B cell (primary cell): ENCODE measurements around the gene OR6J1. TPM values are rescaled to one million over a fixed set of nuclear protein-coding genes. Genes with fewer than 3 reads are reported as not detected.

Experiments used
- ATAC-seq: fragments of 200-7000 bp; cut with Tn5 transposase; one replicate; pipeline ENCODE4 v1.10.0; 2021; ENCODE audit warnings: low read depth, mild to moderate bottlenecking, moderate number of reproducible peaks, moderate library complexity
- CTCF ChIA-PET: fragments of 350-600 bp; sonication (Branson Sonifier 250); formaldehyde crosslinking; loops from one replicate; lab custom pipeline; 2021; ENCODE audit warnings: antibody characterized with exemption, inconsistent platforms; lab: Charles Lee
- POLR2A ChIA-PET: fragments of 350-600 bp; sonication (Branson Sonifier 250); formaldehyde crosslinking; loops from one replicate; lab custom pipeline; 2021; ENCODE audit warnings: antibody characterized with exemption; lab: Charles Lee
- DNase-seq: peaks from one replicate; pipeline ENCODE4 v3.0.0; 2013
- H2AFZ ChIP-seq: 2 replicates; pipeline ENCODE4 v1.6.1; 2012; ENCODE audit warnings: mild to moderate bottlenecking, low read depth, low read length; ENCODE audit not compliant: insufficient read depth, poor library complexity, severe bottlenecking
- H3K27ac ChIP-seq, 2 donors: 1 replicate in 1 of 2; 2 replicates in 1 of 2; pipeline ENCODE4 v1.5.1; 2012 to 2013; ENCODE audit warnings: low read length in 2 of 2, mild to moderate bottlenecking in 2 of 2, moderate library complexity in 1 of 2
- H3K27me3 ChIP-seq, 4 experiments: fragments of 200-600 bp in 1 of 4; sonication (generic) in 1 of 4; replicated peaks in 1 of 4; 1 replicate in 2 of 4; 2 replicates in 2 of 4; pipeline versions ENCODE4 v1.6.1 to v1.7.0; 2013 to 2016; ENCODE audit warnings: low read length in 3 of 4, mild to moderate bottlenecking in 2 of 4, mixed read lengths in 1 of 4, moderate library complexity in 1 of 4; ENCODE audit not compliant: insufficient read depth in 4 of 4, control insufficient read depth in 3 of 4; ENCODE audit errors: control extremely low read depth in 1 of 4
- H3K36me3 ChIP-seq, 2 experiments: replicated peaks in 1 of 2; 1 replicate in 1 of 2; 2 replicates in 1 of 2; pipeline versions ENCODE4 v1.6.1 to v1.7.1; 2013; ENCODE audit warnings: low read length in 1 of 2; ENCODE audit not compliant: insufficient read depth in 2 of 2, control insufficient read depth in 1 of 2; ENCODE audit errors: control extremely low read depth in 1 of 2, extremely low read depth in 1 of 2
- H3K4me1 ChIP-seq, 2 donors: fragments of 200-600 bp in 1 of 2; sonication (generic) in 1 of 2; 1 replicate in 1 of 2; 2 replicates in 1 of 2; pipeline versions ENCODE4 v1.5.1 to v1.6.1; 2013 to 2017; ENCODE audit warnings: low read length in 2 of 2; ENCODE audit not compliant: control insufficient read depth in 2 of 2, insufficient read depth in 2 of 2
- H3K4me2 ChIP-seq: replicated peaks from 2 replicates; pipeline ENCODE3; 2012; ENCODE audit warnings: mild to moderate bottlenecking, low read depth, low read length; ENCODE audit not compliant: poor library complexity, severe bottlenecking
- H3K4me3 ChIP-seq, 5 experiments: fragments of 200-600 bp in 1 of 5; sonication (generic) in 1 of 5; 1 replicate in 3 of 5; 2 replicates in 2 of 5; pipeline versions ENCODE4 v1.5.1 to v1.7.0; 2011 to 2016; ENCODE audit warnings: low read length in 4 of 5, mild to moderate bottlenecking in 4 of 5, low read depth in 2 of 5, control low read depth in 1 of 5, moderate library complexity in 1 of 5; ENCODE audit not compliant: insufficient read depth in 1 of 5; ENCODE audit errors: control extremely low read depth in 1 of 5, extremely low read depth in 1 of 5
- H3K79me2 ChIP-seq: fragments of 200-600 bp; sonication (generic); one replicate; pipeline ENCODE4 v1.6.0; 2016; ENCODE audit warnings: low read length; ENCODE audit not compliant: control insufficient read depth, insufficient read depth
- H3K9ac ChIP-seq: fragments of 200-600 bp; sonication (generic); 2 replicates; pipeline ENCODE4 v1.6.1; 2017; ENCODE audit warnings: mild to moderate bottlenecking, low read length, moderate library complexity
- H3K9me3 ChIP-seq, 3 donors: one replicate each; pipeline versions ENCODE4 v1.6.1 to v1.7.1; 2013; ENCODE audit warnings: low read length in 2 of 3; ENCODE audit not compliant: control insufficient read depth in 2 of 3, insufficient read depth in 1 of 3; ENCODE audit errors: control extremely low read depth in 1 of 3
- H4K20me1 ChIP-seq: 2 replicates; pipeline ENCODE4 v1.6.0; 2012; ENCODE audit warnings: mild to moderate bottlenecking, low read length; ENCODE audit not compliant: insufficient read depth, control insufficient read depth, poor library complexity, severe bottlenecking
- H3K27ac Mint-ChIP-seq: one replicate; pipeline ENCODE4 v1.8.0; 2021; ENCODE audit warnings: mixed read lengths
- H3K27me3 Mint-ChIP-seq: one replicate; pipeline ENCODE4 v1.8.0; 2021; ENCODE audit warnings: mixed read lengths
- H3K4me1 Mint-ChIP-seq: one replicate; pipeline ENCODE4 v1.8.0; 2021; ENCODE audit warnings: mixed read lengths
- H3K4me3 Mint-ChIP-seq: one replicate; pipeline ENCODE4 v1.8.0; 2021; ENCODE audit warnings: mixed read lengths
- H3K9me3 Mint-ChIP-seq: one replicate; pipeline ENCODE4 v1.8.0; 2022; ENCODE audit warnings: mixed read lengths; ENCODE audit not compliant: insufficient read depth
- CTCF ChIP-seq: fragments of 200-600 bp; IDR thresholded peaks from one replicate; pipeline ENCODE4 v1.8.0; 2022; ENCODE audit warnings: antibody characterized with exemption, mild to moderate bottlenecking
- EZH2 ChIP-seq: IDR thresholded peaks from 2 replicates; pipeline ENCODE4 v1.6.1; 2012; ENCODE audit warnings: borderline replicate concordance, low read depth, mild to moderate bottlenecking, moderate library complexity, low read length; ENCODE audit not compliant: insufficient read depth, poor library complexity, severe bottlenecking
- WGBS: methylation state at CpG from one replicate; pipeline ENCODE4 v1.1.5; 2013; ENCODE audit warnings: missing lambda C conversion rate; ENCODE audit not compliant: insufficient coverage; 5-methylcytosine and 5-hydroxymethylcytosine counted together
- intact Hi-C: fragments of 100-400 bp; cut with micrococcal nuclease; formaldehyde crosslinking; loops from one replicate; pipeline ENCODE4 v1.10.0; 2022
- polyA minus RNA-seq: library from RNA; depleted of rRNA, polyadenylated mRNA; stranded (reverse); fragments of >200 nt; gene quantifications from 2 replicates; pipeline ENCODE4 v1.2.3, GENCODE V29; 2012
- polyA plus RNA-seq: library from polyadenylated mRNA; depleted of rRNA; stranded (reverse); fragments of >200 nt; gene quantifications from 2 replicates; pipeline ENCODE4 v1.2.3, GENCODE V29; 2012
- total RNA-seq, 2 donors: library from RNA; stranded (reverse); fragments of 120-200 nt in 1 of 2; gene quantifications; 1 replicate in 1 of 2; 2 replicates in 1 of 2; pipeline versions ENCODE4 v1.2.3 to v1.2.4, GENCODE V29; 2013 to 2022

OR6J1 gene
- total RNA-seq: not detected in 2 replicates
- not detected for total RNA-seq (2013)
- polyA plus RNA-seq: not detected in 2 replicates
- not detected in 2 replicates for polyA minus RNA-seq

GRCh38 chr14:22644305-22644635 lies at the start of gene OR6J1:
TSS of gene OR6J1 (minus strand) at chr14:22644352. CDS start at chr14:22634811, 9,541 bp downstream.
- Histone ChIP-seq H3K4me2 (no peak within 1 kb of the TSS), H3K9me3 (no peaks in the 10 kb centered on the region), H3K27me3 (peaks cover 0 to 2% (median 0%) of the 10 kb centered on the region in 4 experiments), H3K4me1 (no peaks in the 10 kb centered on the region), H3K4me3 (no peak within 1 kb of the TSS), H3K36me3 (no peaks in the 10 kb centered on the region), H3K27ac (no peak within 1 kb of the TSS), H4K20me1 (no peaks in the 10 kb centered on the region), H3K79me2 (no peaks in the 10 kb centered on the region), H3K9ac (no peak within 1 kb of the TSS), H2AFZ (no peak within 1 kb of the TSS)
- intact Hi-C loops: no loop called here
- Mint-ChIP-seq H3K4me3 (no peak within 1 kb of the TSS), H3K4me1 (no peaks in the 10 kb centered on the region), H3K9me3 (no peaks in the 10 kb centered on the region), H3K27me3 (peaks cover 6% of the 10 kb centered on the region), H3K27ac (no peak within 1 kb of the TSS)
- TF ChIP-seq CTCF (no peak), EZH2 (no peak)
- ChIA-PET POLR2A (no interaction called here), CTCF (interaction anchor here (0.7 to 1.2 kb wide), 5 partner anchors 8 to 255 kb away, joined by 3 read pairs; no protein-coding TSS in a partner anchor)
- ATAC-seq (no peak), DNase-seq (no peak)
- no CpG with 5 or more reads among the region's 1 CpG for WGBS

GRCh38 chr14:22692194-22692593 lies 48.0 kb upstream of the OR6J1 start:
- H2AFZ ChIP-seq: no peak overlapping the region
- H3K9me3 ChIP-seq: peaks cover 0 to 11% (median 1%) of the 10 kb centered on the region in 3 donors
- ATAC-seq (no peak), DNase-seq (no peak)
- H4K20me1 ChIP-seq: no peaks in the 10 kb centered on the region
- no peak for TF ChIP-seq EZH2
- TF ChIP-seq CTCF: no peak
- H3K4me1 ChIP-seq: no peaks in the 10 kb centered on the region
- Mint-ChIP-seq H3K27ac (no peak overlapping the region), H3K9me3 (peaks cover 16% of the 10 kb centered on the region), H3K4me3 (no peak overlapping the region), H3K27me3 (peaks cover 47% of the 10 kb centered on the region), H3K4me1 (no peaks in the 10 kb centered on the region)
- ChIA-PET CTCF (no interaction called here), POLR2A (no interaction called here)
- no peak overlapping the region for H3K4me3 ChIP-seq
- intact Hi-C loops: no loop called here
- no peaks in the 10 kb centered on the region for H3K79me2 ChIP-seq
- H3K36me3 ChIP-seq: no peaks in the 10 kb centered on the region
- H3K4me2 ChIP-seq: no peak overlapping the region
- no peak overlapping the region for H3K27ac ChIP-seq
- no peak overlapping the region for H3K9ac ChIP-seq
- H3K27me3 ChIP-seq: peaks cover 0 to 10% (median 5%) of the 10 kb centered on the region in 4 experiments
